Measurements from ENCODE around the gene POLR3A.

The POLR3A gene

GRCh38 chr10:77977934-77978333, 51.4 kb downstream of the POLR3A start:
- DNase-seq (ENCODE audit: low spot score) = no peak

GRCh38 chr10:77977016-77977415, 52.3 kb downstream of the POLR3A start:
- no peak for DNase-seq (ENCODE audit: low spot score)

- no peak for DNase-seq (ENCODE audit: low spot score)
Observed at GRCh38 chr10:77975086-77975666, 54.1 kb downstream of the POLR3A start.

- no peak for DNase-seq (ENCODE audit: low spot score)
Observed at GRCh38 chr10:77974396-77975074, 54.8 kb downstream of the POLR3A start.

GRCh38 chr10:77973276-77973675, 56.0 kb downstream of the POLR3A start:
- DNase-seq (ENCODE audit: low spot score) = no peak

- no peak for DNase-seq (ENCODE audit: low spot score)
Observed at GRCh38 chr10:77972148-77972547, 57.2 kb downstream of the POLR3A start.

GRCh38 chr10:77971804-77972144, 57.5 kb downstream of the POLR3A start:
- DNase-seq (ENCODE audit: low spot score) = no peak

GRCh38 chr10:77970869-77971803, 58.2 kb downstream of the POLR3A start:
- DNase-seq (ENCODE audit: low spot score) = no peak

- DNase-seq (ENCODE audit: low spot score) = no peak
Observed at GRCh38 chr10:77969114-77969513, 60.2 kb downstream of the POLR3A start.

- no peak for DNase-seq (ENCODE audit: low spot score)
Observed at GRCh38 chr10:77967611-77968022, 61.7 kb downstream of the POLR3A start.

GRCh38 chr10:77965294-77965693, 64.0 kb downstream of the POLR3A start:
- no peak for DNase-seq (ENCODE audit: low spot score)

GRCh38 chr10:77964811-77965210, 64.5 kb downstream of the POLR3A start:
- DNase-seq (ENCODE audit: low spot score) = no peak

GRCh38 chr10:77963901-77964300, 65.4 kb downstream of the POLR3A start:
- no peak for DNase-seq (ENCODE audit: low spot score)

GRCh38 chr10:77962350-77963146, 66.8 kb downstream of the POLR3A start:
- DNase-seq (ENCODE audit: low spot score) = no peak

GRCh38 chr10:77961668-77962067, 67.6 kb downstream of the POLR3A start:
- no peak for DNase-seq (ENCODE audit: low spot score)

GRCh38 chr10:77960829-77961329, 68.4 kb downstream of the POLR3A start:
- DNase-seq (ENCODE audit: low spot score) = no peak

GRCh38 chr10:77959887-77960455, 69.3 kb downstream of the POLR3A start:
- DNase-seq (ENCODE audit: low spot score) = no peak

- DNase-seq (ENCODE audit: low spot score) = no peak
Observed at GRCh38 chr10:77959384-77959783, 69.9 kb downstream of the POLR3A start.

- DNase-seq (ENCODE audit: low spot score) = no peak
Observed at GRCh38 chr10:77955136-77955535, 74.2 kb downstream of the POLR3A start.

GRCh38 chr10:77949167-77949566, 80.1 kb downstream of the POLR3A start:
- peak; percentile 39 for DNase-seq (ENCODE audit: low spot score)

- no peak for DNase-seq (ENCODE audit: low spot score)
Observed at GRCh38 chr10:77946084-77946483, 83.2 kb downstream of the POLR3A start.

GRCh38 chr10:77944519-77944918, 84.8 kb downstream of the POLR3A start:
- no peak for DNase-seq (ENCODE audit: low spot score)

Measured in kidney capillary endothelial cell (primary cell).